PC-9 (cell line): ENCODE measurements around the gene NSMCE1. TPM values are rescaled to one million over a fixed set of nuclear protein-coding genes. Genes with fewer than 3 reads are reported as not detected.

Experiments used
- BruUV-seq: library from RNA; stranded (reverse); fragments of 400-500 nt; replicated peaks from 2 replicates; lab custom pipeline; 2021; lab: Mats Ljungman, UMichigan
- CTCF ChIA-PET: fragments of 300-600 bp; sonication (Branson Sonifier 250); formaldehyde crosslinking; loops from one replicate; lab custom pipeline; 2022; ENCODE audit warnings: antibody characterized with exemption; lab: Charles Lee
- POLR2A ChIA-PET: fragments of 300-600 bp; sonication (Branson Sonifier 250); formaldehyde crosslinking; loops from one replicate; lab custom pipeline; 2022; ENCODE audit warnings: antibody characterized with exemption; ENCODE audit not compliant: unreplicated experiment; lab: Charles Lee
- DNase-seq, 2 experiments: peaks; one replicate each; pipeline versions ENCODE4 v3.0.0 to v3.0.0-alpha.2; 2015 to 2022; ENCODE audit warnings: mixed read lengths in 1 of 2
- H2AFZ ChIP-seq: fragments of 200-600 bp; sonication (generic); 2 replicates; pipeline ENCODE4 v1.8.1; 2017; ENCODE audit warnings: antibody characterized with exemption
- H3F3A ChIP-seq: fragments of 200-600 bp; sonication (generic); 2 replicates; pipeline ENCODE4 v1.8.1; 2017; ENCODE audit warnings: antibody characterized with exemption, mild to moderate bottlenecking, low read depth; ENCODE audit not compliant: insufficient read depth
- H3K27ac ChIP-seq: fragments of 200-600 bp; sonication (generic); 2 replicates; pipeline ENCODE4 v1.6.1; 2016; ENCODE audit warnings: mixed run types
- H3K27me3 ChIP-seq: fragments of 200-600 bp; sonication (generic); 2 replicates; pipeline ENCODE4 v1.6.1; 2016; ENCODE audit warnings: low read depth, mixed run types; ENCODE audit not compliant: insufficient read depth
- H3K36me3 ChIP-seq: fragments of 200-600 bp; sonication (generic); 2 replicates; pipeline ENCODE4 v1.6.1; 2016; ENCODE audit warnings: low read depth, mixed run types
- H3K4me1 ChIP-seq: fragments of 200-600 bp; sonication (generic); replicated peaks from 2 replicates; pipeline ENCODE4 v1.6.1; 2016; ENCODE audit warnings: mixed run types; ENCODE audit not compliant: insufficient read depth
- H3K4me2 ChIP-seq: fragments of 200-600 bp; sonication (generic); 2 replicates; pipeline ENCODE4 v1.6.1; 2017; ENCODE audit warnings: mixed run types
- H3K4me3 ChIP-seq: fragments of 200-600 bp; sonication (generic); 2 replicates; pipeline ENCODE4 v1.6.1; 2016; ENCODE audit warnings: mixed run types
- H3K79me2 ChIP-seq: fragments of 200-600 bp; sonication (generic); 2 replicates; pipeline ENCODE4 v1.6.1; 2017; ENCODE audit warnings: low read depth, mixed run types
- H3K9me2 ChIP-seq: fragments of 200-600 bp; sonication (generic); 2 replicates; pipeline ENCODE4 v1.8.1; 2017; ENCODE audit warnings: mild to moderate bottlenecking; ENCODE audit not compliant: insufficient read depth
- H3K9me3 ChIP-seq: fragments of 200-600 bp; sonication (generic); 2 replicates; pipeline ENCODE4 v1.8.1; 2016; ENCODE audit warnings: low read depth; ENCODE audit not compliant: insufficient read depth
- H4K20me1 ChIP-seq: fragments of 200-600 bp; sonication (generic); 2 replicates; pipeline ENCODE4 v1.8.1; 2017; ENCODE audit not compliant: insufficient read depth
- EZH2 ChIP-seq: fragments of 200-600 bp; sonication (generic); IDR thresholded peaks from 2 replicates; pipeline ENCODE4 v1.8.0; 2017; ENCODE audit warnings: antibody characterized with exemption, low read depth
- intact Hi-C: fragments of 100-400 bp; cut with micrococcal nuclease; formaldehyde crosslinking; loops from one replicate; pipeline ENCODE4 v1.10.0; 2022; ENCODE audit not compliant: unreplicated experiment
- total RNA-seq: library from RNA; stranded (reverse); gene quantifications from 2 replicates; pipeline ENCODE4 v1.2.3, GENCODE V29; 2021
- TF ChIP-seq, protein P1 (sequence below): fragments of 200-600 bp; sonication (generic); conservative IDR thresholded peaks from 2 replicates; pipeline ENCODE4 v1.6.1; 2017; ENCODE audit warnings: mixed run types, antibody characterized with exemption, mild to moderate bottlenecking, moderate library complexity

Gene NSMCE1
- total RNA-seq, 1 experiment from 2014 or later: 114 TPM

DNA sequence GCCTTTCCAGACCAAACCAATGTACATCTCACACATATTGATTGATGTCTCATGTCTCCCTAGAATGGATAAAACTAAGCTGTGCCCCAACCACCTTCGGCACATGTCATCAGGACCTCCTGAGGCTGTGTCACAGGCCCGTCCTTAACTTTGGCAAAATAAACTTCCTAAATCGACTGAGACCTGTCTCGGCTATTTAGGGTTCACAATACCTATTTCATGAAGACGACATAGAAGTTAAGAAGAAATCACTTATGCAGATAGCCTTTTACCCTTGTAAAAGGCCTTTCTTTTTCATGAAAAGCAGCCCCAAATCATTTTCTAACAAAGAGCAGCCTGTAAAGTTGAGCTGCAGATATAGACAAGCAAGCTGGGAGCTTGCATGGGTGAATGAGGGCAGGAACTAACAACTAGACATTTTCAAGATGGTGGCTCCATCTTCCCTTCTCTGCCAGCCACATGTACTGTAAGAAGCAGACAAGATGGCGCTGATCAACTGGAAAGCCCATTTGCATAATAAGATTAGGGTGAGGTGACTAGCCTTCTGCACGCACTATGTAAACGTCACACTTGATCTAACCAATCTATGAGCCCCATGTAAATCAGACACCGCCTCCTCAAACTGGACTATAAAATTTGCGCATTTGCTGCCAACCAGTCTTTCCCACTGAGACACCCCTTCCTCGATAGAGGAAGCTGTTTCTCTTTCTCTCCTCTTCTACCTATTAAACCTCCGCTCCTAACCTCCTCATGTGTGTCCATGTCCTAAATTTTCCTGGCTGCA, 69.9 kb downstream of the NSMCE1 start:
- 0 out of 2 replicates have a peak, but pooled peaks cover 4% of the 10 kb centered on the region for H3K4me1 ChIP-seq
- H3K27me3 ChIP-seq: peaks cover 28% of the 10 kb centered on the region; the same call in 1 of the 2 replicates
- no peak for DNase-seq
- no peak overlapping the region for H3K27ac ChIP-seq
- H3K9me2 ChIP-seq: no peaks in the 10 kb centered on the region
- H3K36me3 ChIP-seq: no peaks in the 10 kb centered on the region
- no peaks in the 10 kb centered on the region for H4K20me1 ChIP-seq
- BruUV-seq: no TSS peak
- no peak for TF ChIP-seq EZH2
- TF ChIP-seq, protein P1, sequence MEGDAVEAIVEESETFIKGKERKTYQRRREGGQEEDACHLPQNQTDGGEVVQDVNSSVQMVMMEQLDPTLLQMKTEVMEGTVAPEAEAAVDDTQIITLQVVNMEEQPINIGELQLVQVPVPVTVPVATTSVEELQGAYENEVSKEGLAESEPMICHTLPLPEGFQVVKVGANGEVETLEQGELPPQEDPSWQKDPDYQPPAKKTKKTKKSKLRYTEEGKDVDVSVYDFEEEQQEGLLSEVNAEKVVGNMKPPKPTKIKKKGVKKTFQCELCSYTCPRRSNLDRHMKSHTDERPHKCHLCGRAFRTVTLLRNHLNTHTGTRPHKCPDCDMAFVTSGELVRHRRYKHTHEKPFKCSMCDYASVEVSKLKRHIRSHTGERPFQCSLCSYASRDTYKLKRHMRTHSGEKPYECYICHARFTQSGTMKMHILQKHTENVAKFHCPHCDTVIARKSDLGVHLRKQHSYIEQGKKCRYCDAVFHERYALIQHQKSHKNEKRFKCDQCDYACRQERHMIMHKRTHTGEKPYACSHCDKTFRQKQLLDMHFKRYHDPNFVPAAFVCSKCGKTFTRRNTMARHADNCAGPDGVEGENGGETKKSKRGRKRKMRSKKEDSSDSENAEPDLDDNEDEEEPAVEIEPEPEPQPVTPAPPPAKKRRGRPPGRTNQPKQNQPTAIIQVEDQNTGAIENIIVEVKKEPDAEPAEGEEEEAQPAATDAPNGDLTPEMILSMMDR: no peak
- H3K4me2 ChIP-seq: no peak overlapping the region
- H2AFZ ChIP-seq: no peak overlapping the region
- no peaks in the 10 kb centered on the region for H3K79me2 ChIP-seq
- POLR2A ChIA-PET: interaction anchor here (0.6 kb wide), 1 partner anchor 117 kb away, joined by 4 read pairs; no protein-coding TSS in a partner anchor
- no peaks in the 10 kb centered on the region for H3F3A ChIP-seq
- CTCF ChIA-PET: no interaction called here
- H3K9me3 ChIP-seq: no peaks in the 10 kb centered on the region
- no peak overlapping the region for H3K4me3 ChIP-seq
- intact Hi-C loops: no loop called here

DNA sequence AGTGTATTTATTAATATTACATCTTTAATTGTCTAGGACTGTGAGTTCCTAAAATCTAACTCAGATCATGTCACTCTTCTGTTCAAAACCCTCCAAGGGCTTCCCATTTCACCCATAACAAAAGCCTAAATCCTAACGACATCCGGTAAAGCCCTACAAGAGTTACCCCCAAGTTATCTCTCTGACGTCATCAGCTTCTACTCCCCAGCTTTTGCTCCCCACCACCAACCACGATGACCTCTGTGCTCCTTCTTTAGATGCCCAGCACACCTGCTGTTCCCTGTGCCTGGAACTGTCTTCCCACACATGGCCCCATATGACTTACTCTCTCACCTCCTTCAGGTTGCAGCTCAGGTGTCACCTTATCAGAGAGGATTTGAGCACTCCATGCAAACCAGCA, 71.6 kb downstream of the NSMCE1 start:
- no peaks in the 10 kb centered on the region for H3K36me3 ChIP-seq
- no peaks in the 10 kb centered on the region for H4K20me1 ChIP-seq
- CTCF ChIA-PET: no interaction called here
- no peak for DNase-seq
- POLR2A ChIA-PET: no interaction called here
- no peaks in the 10 kb centered on the region for H3K4me1 ChIP-seq
- no peak for TF ChIP-seq EZH2
- TF ChIP-seq, protein P1: no peak
- H3F3A ChIP-seq: no peaks in the 10 kb centered on the region
- no peaks in the 10 kb centered on the region for H3K9me2 ChIP-seq
- no peaks in the 10 kb centered on the region for H3K9me3 ChIP-seq
- no peak overlapping the region for H3K27ac ChIP-seq
- no TSS peak for BruUV-seq
- H2AFZ ChIP-seq: no peak overlapping the region
- H3K4me3 ChIP-seq: no peak overlapping the region
- no peak overlapping the region for H3K4me2 ChIP-seq
- intact Hi-C loops: no loop called here
- no peaks in the 10 kb centered on the region for H3K79me2 ChIP-seq
- H3K27me3 ChIP-seq: peaks cover 30% of the 10 kb centered on the region; the same call in 1 of the 2 replicates

DNA sequence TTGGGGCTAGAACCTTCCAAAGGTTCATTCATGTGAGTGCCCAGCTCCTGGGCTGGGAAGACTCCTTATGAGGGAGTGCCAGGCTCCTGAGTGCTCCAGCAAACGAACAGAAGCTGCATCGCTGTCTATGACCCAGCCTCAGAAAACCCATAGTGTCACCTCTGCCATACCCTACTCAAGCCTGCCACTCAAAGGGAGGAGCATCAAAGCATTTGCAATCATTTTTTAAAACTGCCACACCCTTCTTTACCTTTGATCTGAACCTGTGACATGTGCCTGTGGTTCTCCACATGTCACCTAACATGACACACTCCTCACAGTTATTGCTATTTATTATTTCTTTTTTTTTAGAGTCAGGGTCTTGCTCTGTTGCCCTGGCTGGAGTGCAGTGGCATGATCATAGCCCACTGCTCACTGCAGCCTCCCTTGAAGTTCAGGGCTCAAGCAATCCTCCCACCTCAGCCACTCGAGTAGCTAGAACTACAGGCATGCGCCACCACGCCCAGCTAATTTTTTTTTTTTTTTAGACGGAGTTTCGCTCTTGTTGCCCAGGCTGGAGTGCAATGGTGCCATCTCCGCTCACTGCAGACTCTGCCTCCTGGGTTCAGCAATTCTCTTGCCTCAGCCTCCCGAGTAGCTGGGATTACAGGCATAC, 72.5 kb downstream of the NSMCE1 start:
- Histone ChIP-seq H3K9me2 (no peaks in the 10 kb centered on the region), H3K4me1 (no peaks in the 10 kb centered on the region), H3F3A (no peaks in the 10 kb centered on the region), H3K9me3 (no peaks in the 10 kb centered on the region), H3K4me3 (no peak overlapping the region), H3K79me2 (no peaks in the 10 kb centered on the region), H3K27me3 (peaks cover 30% of the 10 kb centered on the region; the same call in 1 of the 2 replicates), H3K4me2 (no peak overlapping the region), H2AFZ (no peak overlapping the region), H3K36me3 (no peaks in the 10 kb centered on the region), H3K27ac (no peak overlapping the region), H4K20me1 (no peaks in the 10 kb centered on the region)
- no TSS peak for BruUV-seq
- intact Hi-C loops: no loop called here
- ChIA-PET POLR2A (no interaction called here), CTCF (no interaction called here)
- TF ChIP-seq, protein P1: no peak
- no peak for TF ChIP-seq EZH2
- no peak for DNase-seq
